GM19455 (cell line): ENCODE results near the gene DENND1A.
"Not testable (repeated sequence)": the region's sequence is repeated elsewhere in the genome, so short reads cannot be mapped to it uniquely, and the experiment has no call there.

Experiments used
- ATAC-seq: cut with Tn5 transposase; IDR thresholded peaks from one replicate; pipeline ENCODE4 v1.9.1; 2021; ENCODE audit not compliant: unreplicated experiment

The DENND1A gene

DNA sequence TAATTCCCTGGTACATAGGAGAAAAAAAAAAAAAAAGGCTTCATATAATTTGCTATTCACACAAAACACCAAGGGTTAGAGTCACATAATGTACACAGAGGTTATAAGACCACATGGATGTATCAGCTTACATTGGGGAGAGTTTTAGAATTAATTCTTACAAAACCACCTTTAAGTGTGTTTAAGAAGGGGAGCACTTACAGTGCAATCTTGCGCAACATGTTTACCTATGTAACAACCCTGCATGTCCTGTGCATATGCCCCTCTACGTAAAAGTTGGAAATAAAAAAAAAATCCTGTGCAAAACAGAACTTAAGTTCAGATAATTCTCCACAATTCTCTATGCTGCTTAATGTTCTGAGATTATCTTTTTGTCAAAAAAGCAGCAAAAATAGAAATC lies 190.0 kb downstream of the DENND1A start:
- no peak for ATAC-seq

DNA sequence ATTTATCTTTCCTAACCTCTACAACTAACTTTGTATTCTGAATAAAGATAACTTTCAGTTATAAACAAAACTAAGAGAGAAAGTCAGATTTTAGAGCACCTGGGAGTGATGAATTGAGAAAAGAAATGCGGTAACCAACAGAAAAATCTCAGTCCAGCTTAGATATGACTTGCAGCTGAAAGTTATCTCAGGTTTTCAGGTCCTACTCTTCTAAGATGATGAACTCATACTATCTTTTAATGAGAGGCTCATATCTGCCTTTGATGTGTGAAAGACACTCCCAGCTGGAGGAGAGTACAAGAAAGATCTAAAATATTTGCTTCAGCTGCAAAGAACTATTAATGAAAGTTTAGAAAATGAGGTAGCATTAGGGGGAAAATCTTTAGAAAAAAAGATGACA lies 190.5 kb downstream of the DENND1A start:
- no peak for ATAC-seq

- no peak for ATAC-seq
Measured at GRCh38 chr9:123738648-123739047, 191.3 kb downstream of the DENND1A start.

DNA sequence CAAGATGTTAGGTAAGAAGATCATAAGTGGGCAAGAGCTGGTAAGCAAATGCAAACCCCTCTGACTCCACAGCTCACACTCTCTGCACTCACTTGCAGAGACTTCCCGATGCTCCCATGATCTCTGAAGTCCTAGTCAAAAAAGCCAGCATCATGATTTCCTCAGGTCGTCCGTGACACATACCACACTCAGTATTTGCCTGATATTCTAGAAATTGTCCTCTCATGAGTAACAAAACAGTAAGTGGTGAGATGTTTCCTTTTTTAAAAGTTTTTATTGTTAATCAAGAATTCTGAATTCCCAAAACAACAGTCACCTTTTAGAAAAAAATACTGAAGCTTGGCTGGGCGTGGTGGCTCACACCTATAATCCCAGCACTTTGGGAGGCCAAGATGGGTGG lies 194.6 kb downstream of the DENND1A start:
- no peak for ATAC-seq

GRCh38 chr9:123728571-123728970 lies 201.4 kb downstream of the DENND1A start:
- not testable (repeated sequence) for ATAC-seq

DNA sequence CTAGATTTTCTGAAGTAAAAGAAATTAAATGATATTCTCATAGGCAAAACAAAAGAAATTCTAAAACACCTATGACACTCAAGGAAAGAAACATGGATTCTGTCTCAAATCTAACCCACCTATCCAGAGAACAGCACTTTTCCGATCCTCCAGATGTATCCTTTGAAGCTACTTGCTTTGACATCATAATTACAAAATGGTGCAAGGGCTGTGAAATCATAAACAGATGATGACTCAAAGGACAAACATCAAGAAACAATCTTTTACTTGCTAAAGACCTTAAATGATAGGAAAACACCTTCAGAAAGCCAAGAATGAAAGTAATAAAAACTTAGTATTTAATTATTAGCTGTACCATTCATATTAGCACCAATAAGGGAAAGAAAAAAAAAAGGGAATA lies 202.6 kb downstream of the DENND1A start:
- no peak for ATAC-seq

GRCh38 chr9:123725389-123725788 lies 204.5 kb downstream of the DENND1A start:
- ATAC-seq = no peak

DNA sequence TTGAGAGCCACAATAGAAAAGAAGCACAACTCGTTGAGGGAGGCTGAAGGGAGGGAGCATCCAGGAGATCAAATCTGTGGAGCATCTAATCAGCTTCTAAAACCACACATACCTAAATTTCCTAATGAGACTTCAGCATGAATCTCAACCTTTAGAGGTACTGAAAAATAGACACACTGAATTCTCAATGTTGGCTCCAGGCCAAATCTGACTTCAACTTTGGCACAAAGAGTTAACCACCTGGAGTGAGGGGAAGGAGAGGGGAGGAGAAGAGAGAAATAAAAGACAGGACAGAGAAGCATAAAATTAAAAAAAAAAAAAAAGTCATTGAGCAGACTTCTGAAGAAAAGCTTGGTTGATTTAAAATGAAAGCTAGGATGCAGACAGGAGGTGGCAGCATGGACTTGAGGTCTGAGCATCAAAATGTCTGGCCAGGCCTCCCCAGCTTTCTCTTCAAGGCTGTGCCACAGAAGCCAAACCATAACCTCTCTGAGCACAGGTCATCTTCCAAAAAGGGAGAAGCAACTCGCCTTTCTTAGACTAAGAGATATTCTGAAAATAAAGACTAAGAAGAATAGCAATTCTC lies 205.6 kb downstream of the DENND1A start:
- no peak for ATAC-seq

DNA sequence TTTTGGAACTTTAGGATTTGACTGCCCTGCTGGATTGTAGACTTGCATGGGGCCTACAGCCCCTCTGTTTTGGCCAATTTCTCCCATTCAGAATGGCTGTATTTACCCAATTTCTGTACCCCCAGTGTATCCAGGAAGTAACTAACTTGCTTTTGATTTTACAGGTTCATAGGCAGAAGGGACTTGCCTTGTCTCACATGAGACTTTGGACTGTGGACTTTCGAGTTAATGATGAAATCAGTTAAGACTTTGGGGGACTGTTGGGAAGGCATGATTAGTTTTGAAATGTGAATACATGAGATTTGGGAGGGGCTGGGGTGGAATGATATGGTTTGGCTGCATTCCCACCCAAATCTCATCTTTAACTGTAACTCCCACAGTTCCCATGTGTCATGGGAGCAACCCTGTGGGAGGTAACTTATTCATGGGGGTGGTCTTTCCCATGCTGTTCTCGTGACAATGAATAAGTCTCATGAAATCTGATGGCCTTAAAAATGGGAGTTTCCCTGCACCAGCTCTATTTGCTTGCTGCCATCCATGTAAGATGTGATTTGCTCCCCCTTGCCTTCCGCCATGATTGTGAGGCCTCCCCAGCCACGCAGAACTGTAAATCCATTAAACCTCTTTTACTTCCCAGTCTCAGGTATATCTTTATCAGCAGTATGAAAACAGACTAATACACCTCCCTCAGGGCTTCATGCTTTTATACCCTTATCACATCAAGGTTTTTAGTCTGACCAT lies 206.6 kb downstream of the DENND1A start:
- ATAC-seq = no peak

GRCh38 chr9:123722378-123722777 lies 207.5 kb downstream of the DENND1A start:
- ATAC-seq = no peak

DNA sequence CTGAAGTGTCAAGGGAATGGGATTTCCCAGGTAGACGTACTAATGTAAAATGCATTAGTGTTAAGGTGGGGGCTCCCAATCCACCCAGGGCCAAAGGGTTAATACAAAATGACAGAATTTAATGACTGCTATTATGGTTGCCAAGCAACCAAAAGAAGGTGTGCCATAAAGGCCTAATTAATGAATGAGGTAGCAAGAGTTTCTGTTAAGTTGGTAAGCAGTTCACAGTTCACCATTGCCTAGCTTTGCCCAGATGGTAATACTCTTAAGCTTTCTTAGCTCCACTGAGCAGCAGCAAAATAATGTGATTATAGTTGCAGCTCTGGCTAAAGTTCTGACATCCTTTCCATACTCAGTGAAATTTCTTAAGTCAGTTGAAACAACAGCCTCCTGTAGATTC lies 211.7 kb downstream of the DENND1A start:
- ATAC-seq = no peak

GRCh38 chr9:123717581-123718175 lies 212.2 kb downstream of the DENND1A start:
- ATAC-seq = no peak

DNA sequence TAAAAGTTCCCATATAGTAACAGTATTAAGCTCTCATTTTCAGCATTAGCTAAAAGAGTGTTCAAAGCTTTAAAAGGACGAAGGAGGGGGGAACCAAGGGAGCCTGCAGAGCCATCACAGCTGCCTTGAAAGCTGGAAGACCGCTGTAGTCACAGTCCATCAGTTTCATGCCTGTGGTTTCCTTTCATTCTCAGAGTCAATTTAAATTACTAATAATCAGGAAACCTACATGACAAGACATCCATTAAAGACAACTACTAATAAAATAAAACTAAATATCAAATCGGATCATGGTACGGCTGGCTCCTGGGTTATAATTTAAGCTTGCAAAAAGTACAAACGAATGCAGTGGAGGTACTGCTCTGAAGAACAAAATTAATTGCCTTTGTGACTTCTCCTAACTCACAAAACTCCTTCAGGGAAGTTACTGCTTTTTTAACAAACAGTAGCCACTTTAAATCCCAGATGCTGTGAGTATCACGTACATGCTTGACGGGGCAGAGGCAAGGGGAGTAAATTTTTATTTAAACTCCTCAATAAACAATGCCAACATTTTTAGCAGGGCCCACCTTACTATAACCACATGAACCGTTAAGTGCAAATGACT lies 213.5 kb downstream of the DENND1A start:
- ATAC-seq = no peak

DNA sequence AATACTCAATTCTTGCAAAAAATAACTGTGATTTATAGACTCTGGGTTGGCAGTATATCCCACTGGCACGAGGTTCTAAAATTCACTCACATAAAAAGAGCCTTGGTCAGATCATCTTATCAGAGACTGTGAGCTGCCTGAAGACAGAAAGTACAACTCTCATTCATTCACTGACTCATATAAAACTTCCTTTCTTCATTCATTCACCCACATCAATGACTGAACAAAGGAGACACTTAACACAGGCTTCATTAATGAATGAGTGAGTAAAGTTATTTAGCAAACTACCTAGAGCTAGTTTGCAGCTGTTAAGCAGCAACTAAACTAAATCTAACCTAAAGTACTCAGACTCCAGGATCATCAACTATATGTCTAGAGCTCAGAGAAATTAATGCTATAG lies 214.7 kb downstream of the DENND1A start:
- no peak for ATAC-seq

DNA sequence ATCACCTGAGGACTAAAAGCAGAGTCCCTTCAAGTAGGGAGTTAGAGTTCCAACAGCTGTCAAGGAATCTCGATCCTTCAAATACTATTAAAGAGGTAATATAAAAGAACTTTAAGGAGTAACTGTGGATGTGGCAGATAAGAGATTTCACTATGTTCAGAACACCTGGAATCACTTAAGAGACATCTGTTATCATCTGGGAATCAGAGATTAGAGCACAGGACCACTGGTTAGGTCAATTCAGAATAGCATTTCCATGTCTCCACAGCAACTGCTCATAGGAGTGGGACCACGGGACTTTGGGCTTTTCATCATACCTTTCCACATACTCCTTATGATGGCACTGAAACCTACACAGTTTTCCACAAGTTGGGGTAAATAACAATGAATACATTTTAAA lies 216.6 kb downstream of the DENND1A start:
- ATAC-seq = no peak

DNA sequence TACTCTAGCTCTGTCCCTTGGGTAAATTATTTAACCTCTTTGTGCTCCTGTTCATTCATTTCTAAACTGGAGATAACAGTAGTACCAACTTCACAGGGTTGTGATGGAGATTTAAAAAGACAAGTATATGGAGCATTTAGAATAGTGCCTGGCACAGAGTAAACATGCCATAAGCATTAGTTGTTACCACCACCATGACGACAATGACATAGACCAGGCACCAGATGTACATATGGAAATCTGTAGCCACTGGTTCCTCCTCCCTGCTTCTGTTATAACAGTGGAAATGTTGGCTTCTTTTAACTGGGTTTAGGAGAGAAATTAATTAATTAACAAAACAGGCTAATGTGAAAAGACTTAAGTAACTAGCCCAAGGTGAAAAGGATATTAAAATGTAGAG lies 217.5 kb downstream of the DENND1A start:
- ATAC-seq = no peak

DNA sequence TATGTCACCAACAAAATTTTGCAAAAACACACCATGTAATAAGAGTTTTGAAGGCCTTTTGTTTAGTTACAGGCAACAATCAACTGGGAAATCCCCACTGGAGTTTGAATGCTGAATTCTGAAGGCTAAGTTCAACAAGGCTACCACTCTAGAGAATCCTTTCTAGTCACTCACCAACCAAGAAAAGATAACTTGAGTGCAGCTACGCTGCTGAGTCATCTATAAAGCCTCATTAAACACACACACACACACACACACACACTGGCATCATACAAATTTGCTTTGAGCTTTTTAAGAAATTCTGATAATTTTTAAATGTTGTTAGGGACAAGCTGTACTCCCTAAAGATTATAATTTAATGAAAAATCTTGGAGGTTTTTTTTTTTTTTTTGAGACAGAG lies 219.6 kb downstream of the DENND1A start:
- ATAC-seq = no peak

GRCh38 chr9:123702483-123702882 lies 227.4 kb downstream of the DENND1A start:
- ATAC-seq = no peak

GRCh38 chr9:123697686-123698085 lies 232.2 kb downstream of the DENND1A start:
- ATAC-seq = no peak

GRCh38 chr9:123696476-123696875 lies 233.4 kb downstream of the DENND1A start:
- ATAC-seq = no peak

- no peak for ATAC-seq
Measured at GRCh38 chr9:123695386-123695785, 234.5 kb downstream of the DENND1A start.

GRCh38 chr9:123691765-123692303 lies 238.1 kb downstream of the DENND1A start:
- ATAC-seq = no peak
